ENCODE results near the gene NUP205.

Gene NUP205

GRCh38 chr7:135510592-135511183, 47.0 kb upstream of the NUP205 start:
- H3K4me1 ChIP-seq (ENCODE audit: control insufficient read depth, insufficient read depth, low read length), result peaks cover 3% of the 10 kb centered on the region
- POLR2A ChIA-PET, result no interaction called here
- no peaks in the 10 kb centered on the region for H3K36me3 ChIP-seq (ENCODE audit: control insufficient read depth in 2 of 2, insufficient read depth in 1 of 2, low read length in 2 of 2)
- CTCF ChIA-PET, result interaction anchor here (0.6 to 1.1 kb wide), 6 partner anchors 111 to 1303 kb away, joined by 3 to 4 read pairs (median 4); no protein-coding TSS in a partner anchor
- H3K4me3 ChIP-seq (ENCODE audit: low read depth, low read length), result peak overlapping the region; percentile 73
- no peak overlapping the region for H3K27ac ChIP-seq (ENCODE audit: extremely low read depth, low read depth, low read length)
- H3K9me3 ChIP-seq (ENCODE audit: control insufficient read depth, insufficient read depth, low read depth, low read length), result no peaks in the 10 kb centered on the region
- no peak for TF ChIP-seq ZNF776 (tag by site-specific recombination; IDR thresholded peaks at IDR 0.05; ENCODE audit: borderline replicate concordance)
- TF ChIP-seq REST (tag by site-specific recombination; IDR thresholded peaks at IDR 0.05), result peak; percentile 13; the same call in 1 of the 2 replicates
- no peak for TF ChIP-seq WT1 (tag by site-specific recombination; IDR thresholded peaks at IDR 0.05)
- TF ChIP-seq ZNF335 (tag by site-specific recombination; conservative IDR thresholded peaks at IDR 0.05), result peak; percentile 92
- TF ChIP-seq ZNF76 (tag by site-specific recombination; IDR thresholded peaks at IDR 0.05; ENCODE audit: borderline replicate concordance, low read depth), result no peak
- TF ChIP-seq ZNF449 (tag by site-specific recombination; IDR thresholded peaks at IDR 0.05), result no peak
- TF ChIP-seq TSHZ1 (tag by site-specific recombination; IDR thresholded peaks at IDR 0.05; ENCODE audit: borderline replicate concordance), result no peak
- TF ChIP-seq REPIN1 (tag by site-specific recombination; IDR thresholded peaks at IDR 0.05; ENCODE audit: low read depth), result no peak
- no peak for TF ChIP-seq ZNF239 (tag by site-specific recombination; IDR thresholded peaks at IDR 0.05)
- TF ChIP-seq ZSCAN30 (tag by site-specific recombination; IDR thresholded peaks at IDR 0.05), result no peak
- TF ChIP-seq ZIC2 (tag by site-specific recombination; IDR thresholded peaks at IDR 0.05), result no peak
- no peak for TF ChIP-seq PRDM6 (tag by site-specific recombination; IDR thresholded peaks at IDR 0.05)
- no peak for TF ChIP-seq ZNF37A (tag by site-specific recombination; IDR thresholded peaks at IDR 0.05)
- TF ChIP-seq ZBTB10 (tag by site-specific recombination; IDR thresholded peaks at IDR 0.05), result no peak; the same call in 1 of the 2 replicates
- TF ChIP-seq ZNF26 (tag by site-specific recombination; IDR thresholded peaks at IDR 0.05), result no peak
- TF ChIP-seq ZSCAN16 (tag by site-specific recombination; IDR thresholded peaks at IDR 0.05), result no peak
- no peak for TF ChIP-seq ZNF645 (tag by site-specific recombination; IDR thresholded peaks at IDR 0.05)
- TF ChIP-seq ZNF623 (tag by site-specific recombination; IDR thresholded peaks at IDR 0.05), result no peak
- 0 out of 2 replicates have a peak, but pooled peaks have one; percentile 22 for TF ChIP-seq ZSCAN23 (tag by site-specific recombination; IDR thresholded peaks at IDR 0.05)

Measured in HEK293 (cell line).